Mesendoderm (in vitro differentiated cells): Measurements from ENCODE around the gene CKAP2L. TPM values are rescaled to one million over a fixed set of nuclear protein-coding genes. Genes with fewer than 3 reads are reported as not detected.

Source experiments
- DNase-seq: peaks from one replicate; pipeline ENCODE4 v3.0.0; 2013
- H2AK5ac ChIP-seq: 2 replicates; pipeline ENCODE4 v1.6.1; 2013; ENCODE audit warnings: low read length, inconsistent platforms
- H2BK120ac ChIP-seq: 2 replicates; pipeline ENCODE4 v1.6.1; 2013; ENCODE audit warnings: low read depth, mild to moderate bottlenecking, low read length, moderate library complexity, mixed read lengths
- H2BK15ac ChIP-seq: replicated peaks from 2 replicates; pipeline ENCODE4 v1.6.1; 2013; ENCODE audit warnings: low read depth, mild to moderate bottlenecking, moderate library complexity
- H2BK5ac ChIP-seq: 2 replicates; pipeline ENCODE4 v1.6.1; 2013; ENCODE audit warnings: low read length, inconsistent platforms
- H3K18ac ChIP-seq: 2 replicates; pipeline ENCODE4 v1.6.1; 2013; ENCODE audit warnings: mild to moderate bottlenecking, low read length, mixed read lengths
- H3K23ac ChIP-seq: one replicate; pipeline ENCODE4 v1.6.1; 2013; ENCODE audit warnings: low read length
- H3K27ac ChIP-seq: 2 replicates; pipeline ENCODE4 v1.5.1; 2013; ENCODE audit warnings: low read depth, mild to moderate bottlenecking, inconsistent platforms, low read length, moderate library complexity
- H3K27me3 ChIP-seq: 2 replicates; pipeline ENCODE4 v1.6.1; 2013; ENCODE audit warnings: low read length, control low read depth, mild to moderate bottlenecking, inconsistent platforms; ENCODE audit not compliant: insufficient read depth, poor library complexity
- H3K36me3 ChIP-seq: 2 replicates; pipeline ENCODE4 v1.6.1; 2013; ENCODE audit warnings: low read length, inconsistent platforms; ENCODE audit not compliant: control insufficient read depth, insufficient read depth
- H3K4ac ChIP-seq: one replicate; pipeline ENCODE4 v1.6.1; 2013; ENCODE audit warnings: low read depth, mild to moderate bottlenecking, low read length, moderate library complexity
- H3K4me1 ChIP-seq: 2 replicates; pipeline ENCODE4 v1.6.1; 2013; ENCODE audit warnings: low read depth, low read length, inconsistent platforms; ENCODE audit not compliant: control insufficient read depth
- H3K4me2 ChIP-seq: 2 replicates; pipeline ENCODE4 v1.6.1; 2013; ENCODE audit warnings: low read length
- H3K4me3 ChIP-seq: 2 replicates; pipeline ENCODE4 v1.5.1; 2013; ENCODE audit warnings: mild to moderate bottlenecking, low read length
- H3K56ac ChIP-seq: one replicate; pipeline ENCODE4 v1.6.1; 2013; ENCODE audit warnings: low read length
- H3K79me1 ChIP-seq: 2 replicates; pipeline ENCODE4 v1.6.1; 2013; ENCODE audit warnings: low read length, inconsistent platforms
- H3K79me2 ChIP-seq: 2 replicates; pipeline ENCODE4 v1.6.1; 2013; ENCODE audit warnings: mild to moderate bottlenecking, low read length; ENCODE audit not compliant: control insufficient read depth, insufficient read depth
- H3K9ac ChIP-seq: 2 replicates; pipeline ENCODE4 v1.6.1; 2013; ENCODE audit warnings: low read length, inconsistent platforms
- H4K5ac ChIP-seq: one replicate; pipeline ENCODE4 v1.6.1; 2013; ENCODE audit warnings: low read length
- H4K8ac ChIP-seq: one replicate; pipeline ENCODE4 v1.6.1; 2013; ENCODE audit warnings: low read depth, mild to moderate bottlenecking, control low read depth, low read length, moderate library complexity
- WGBS: extraction: QIAGEN DNeasy Blood & Tissue Kit; methylation state at CpG from one replicate; pipeline ENCODE4 v1.1.7; 2013; ENCODE audit warnings: low lambda C conversion rate, missing lambda C conversion rate; ENCODE audit not compliant: insufficient coverage; ENCODE audit errors: extremely low coverage; 5-methylcytosine and 5-hydroxymethylcytosine counted together
- polyA plus RNA-seq, 2 experiments: library from polyadenylated mRNA; stranded (reverse); fragments of 200-250 nt; gene quantifications; one replicate each; pipeline ENCODE4 v1.2.3, GENCODE V29; 2013

The CKAP2L gene, protein sequence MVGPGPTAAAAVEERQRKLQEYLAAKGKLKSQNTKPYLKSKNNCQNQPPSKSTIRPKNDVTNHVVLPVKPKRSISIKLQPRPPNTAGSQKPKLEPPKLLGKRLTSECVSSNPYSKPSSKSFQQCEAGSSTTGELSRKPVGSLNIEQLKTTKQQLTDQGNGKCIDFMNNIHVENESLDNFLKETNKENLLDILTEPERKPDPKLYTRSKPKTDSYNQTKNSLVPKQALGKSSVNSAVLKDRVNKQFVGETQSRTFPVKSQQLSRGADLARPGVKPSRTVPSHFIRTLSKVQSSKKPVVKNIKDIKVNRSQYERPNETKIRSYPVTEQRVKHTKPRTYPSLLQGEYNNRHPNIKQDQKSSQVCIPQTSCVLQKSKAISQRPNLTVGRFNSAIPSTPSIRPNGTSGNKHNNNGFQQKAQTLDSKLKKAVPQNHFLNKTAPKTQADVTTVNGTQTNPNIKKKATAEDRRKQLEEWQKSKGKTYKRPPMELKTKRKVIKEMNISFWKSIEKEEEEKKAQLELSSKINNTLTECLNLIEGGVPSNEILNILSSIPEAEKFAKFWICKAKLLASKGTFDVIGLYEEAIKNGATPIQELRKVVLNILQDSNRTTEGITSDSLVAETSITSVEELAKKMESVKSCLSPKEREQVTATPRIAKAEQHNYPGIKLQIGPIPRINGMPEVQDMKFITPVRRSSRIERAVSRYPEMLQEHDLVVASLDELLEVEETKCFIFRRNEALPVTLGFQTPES
- polyA plus RNA-seq (2013, experiment 1 of 2), result 18.4 TPM
- 17.9 TPM for polyA plus RNA-seq (2013, experiment 2 of 2)

DNA sequence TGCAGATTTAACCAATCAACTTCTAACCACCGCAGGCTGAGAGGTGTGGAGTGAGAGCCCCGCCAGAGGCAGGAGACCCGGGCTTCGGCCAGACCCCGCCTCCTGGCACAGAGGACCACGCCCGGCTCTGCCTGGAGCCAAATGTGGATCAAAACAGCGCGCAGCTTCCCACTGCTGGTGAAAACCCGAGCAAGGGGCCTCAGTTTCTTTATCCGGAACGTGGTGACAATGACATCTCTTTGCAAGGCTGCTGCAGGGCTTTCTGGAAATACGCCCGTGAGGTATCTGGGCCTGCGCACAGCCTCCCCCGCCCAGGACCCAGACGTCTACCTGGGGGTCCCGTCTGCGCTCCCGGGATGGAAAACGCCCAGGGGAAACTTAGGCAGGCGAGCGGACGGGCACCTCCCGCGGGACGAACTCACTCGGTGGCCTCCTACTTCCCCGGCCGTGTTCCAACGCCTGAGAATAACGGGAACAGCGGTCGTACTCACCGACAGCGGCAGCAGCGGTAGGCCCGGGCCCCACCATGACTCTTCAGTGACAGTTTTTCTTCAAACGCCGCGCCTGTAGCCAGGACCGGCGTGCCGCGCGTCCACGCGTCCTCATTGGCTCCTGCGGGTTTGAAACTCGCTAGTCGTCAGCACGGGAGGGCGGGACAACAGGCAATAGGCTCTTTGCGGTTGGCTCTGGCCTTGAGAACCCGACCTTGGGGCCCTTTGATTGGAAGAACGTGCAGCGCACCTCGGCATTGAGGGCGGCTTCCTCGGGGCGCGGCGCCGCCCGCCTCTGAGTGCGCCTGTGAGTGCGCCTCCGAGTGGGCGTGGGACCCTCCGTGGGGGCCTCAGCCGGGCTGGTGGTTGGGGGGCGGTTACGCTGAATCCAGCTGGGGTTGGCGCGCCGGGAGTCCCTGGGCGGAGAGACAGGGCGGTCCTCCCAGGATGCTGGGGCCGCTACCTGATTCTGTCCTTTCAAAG lies at the start of gene CKAP2L:
Gene CKAP2L, minus strand, starts transcription at position 539 of the 974 bp plus-strand sequence. Its CDS starts 11 bp downstream, at position 528.
- Histone ChIP-seq H2BK120ac (no peak within 1 kb of the TSS), H3K27ac (peak within 1 kb of the TSS; percentile 61), H3K4me3 (peak within 1 kb of the TSS; percentile 88), H2BK15ac (no peak within 1 kb of the TSS), H3K4ac (peak within 1 kb of the TSS; percentile 78), H3K27me3 (no peaks in the 10 kb centered on the region), H4K5ac (no peak within 1 kb of the TSS), H3K79me2 (peaks cover 9% of the 10 kb centered on the region), H3K79me1 (peaks cover 10% of the 10 kb centered on the region), H3K9ac (peak within 1 kb of the TSS; percentile 89), H2BK5ac (no peak within 1 kb of the TSS), H3K56ac (peak within 1 kb of the TSS; percentile 96), H3K36me3 (no peaks in the 10 kb centered on the region), H4K8ac (no peak within 1 kb of the TSS), H3K4me1 (peaks cover 4% of the 10 kb centered on the region), H2AK5ac (no peak within 1 kb of the TSS), H3K23ac (peak within 1 kb of the TSS; percentile 48), H3K18ac (no peak within 1 kb of the TSS), H3K4me2 (peak within 1 kb of the TSS; percentile 91)
- WGBS, result no CpG with 5 or more reads among the region's 79 CpGs
- DNase-seq, result peak; percentile 99

DNA sequence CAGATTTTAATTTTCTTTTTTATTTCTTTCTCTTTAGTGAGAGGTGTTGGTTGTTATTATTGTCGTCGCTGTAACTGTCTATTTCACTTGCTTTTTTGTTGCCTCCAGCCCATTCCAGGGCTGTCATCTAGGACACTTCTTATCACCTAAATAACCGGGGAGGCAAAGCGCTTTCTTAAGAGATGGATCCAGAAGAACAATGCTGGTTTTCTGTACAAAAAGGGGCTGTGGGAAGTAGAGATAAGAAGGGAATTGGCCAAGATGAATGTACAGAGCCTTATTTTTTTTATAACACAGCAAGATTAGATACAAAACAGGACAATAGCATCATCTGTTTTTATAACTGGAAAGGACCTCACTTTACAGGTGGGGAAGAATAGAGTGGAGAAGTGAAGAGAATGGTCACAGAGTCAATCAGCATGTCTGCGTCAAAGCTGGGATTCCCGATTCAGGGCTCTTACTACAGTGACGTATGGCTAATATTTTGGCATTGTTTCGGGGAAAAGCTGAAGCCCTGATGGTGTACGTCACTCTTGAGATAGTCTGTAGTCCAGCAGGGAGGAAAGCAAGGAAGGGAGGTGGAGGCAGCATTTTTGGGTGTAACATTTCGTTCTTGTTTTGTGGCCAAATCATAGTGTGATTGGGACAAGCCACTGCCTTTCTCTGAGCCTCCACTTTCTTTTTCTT lies 49.0 kb upstream of the CKAP2L start:
- Histone ChIP-seq H3K56ac (no peak overlapping the region), H3K4me3 (no peak overlapping the region), H4K5ac (no peak overlapping the region), H3K4me1 (no peaks in the 10 kb centered on the region), H3K79me1 (no peaks in the 10 kb centered on the region), H3K36me3 (no peaks in the 10 kb centered on the region), H3K4ac (no peak overlapping the region), H3K27ac (no peak overlapping the region), H2BK15ac (no peak overlapping the region), H2AK5ac (no peak overlapping the region), H4K8ac (no peak overlapping the region), H3K9ac (no peak overlapping the region), H3K23ac (no peak overlapping the region), H2BK5ac (no peak overlapping the region), H3K18ac (peak overlapping the region; percentile 61), H3K4me2 (no peak overlapping the region), H2BK120ac (peak overlapping the region; percentile 35), H3K27me3 (no peaks in the 10 kb centered on the region), H3K79me2 (no peaks in the 10 kb centered on the region)
- no peak for DNase-seq
- WGBS, result no CpG with 5 or more reads among the region's 10 CpGs

DNA sequence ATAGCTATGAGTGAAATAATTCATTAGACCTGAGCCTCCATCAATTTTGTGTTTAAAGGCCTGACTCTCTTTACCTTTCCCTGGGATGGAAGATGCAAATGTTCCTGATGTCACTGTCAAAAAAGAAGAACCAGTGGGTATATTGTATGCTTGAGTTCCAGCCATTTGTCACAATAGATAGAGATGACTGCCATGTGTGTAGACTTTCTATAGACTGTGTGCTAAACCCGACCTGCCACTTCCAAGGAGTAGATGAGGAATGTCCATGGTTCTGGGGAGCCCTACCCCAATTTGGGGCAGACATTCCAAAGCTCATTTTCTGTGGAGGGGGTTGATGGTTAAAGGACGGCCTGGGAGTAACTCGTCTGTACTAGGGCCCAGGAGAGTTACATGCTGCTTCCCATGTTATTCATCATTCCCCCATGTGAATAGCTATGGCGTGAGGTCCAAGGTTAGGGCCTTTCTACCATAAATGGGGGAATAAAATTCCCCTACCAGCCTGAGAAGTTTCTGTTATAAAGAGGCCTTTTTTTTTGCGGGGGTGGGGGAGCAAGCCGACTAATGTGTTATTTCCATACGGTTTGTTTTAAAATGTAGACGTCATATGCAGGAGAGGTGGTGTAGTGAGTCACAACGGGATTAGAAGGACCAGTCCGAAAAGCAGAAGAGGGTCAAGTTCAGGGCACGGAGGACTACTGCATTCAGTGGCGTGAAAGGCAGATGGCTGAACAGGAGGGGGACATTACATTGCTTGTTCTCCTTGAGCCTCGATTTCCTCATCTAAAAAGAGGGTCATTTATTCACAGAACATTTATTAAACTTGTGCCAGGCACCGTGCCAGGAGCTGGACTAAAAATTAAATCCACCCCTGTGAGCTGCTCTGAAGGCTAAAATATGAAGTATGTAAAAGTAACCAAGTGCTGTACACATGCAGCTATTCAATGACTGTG lies 48.2 kb upstream of the CKAP2L start:
- no peak overlapping the region for H3K4me2 ChIP-seq
- WGBS, result no CpG with 5 or more reads among the region's 14 CpGs
- no peak overlapping the region for H3K4me3 ChIP-seq
- no peak overlapping the region for H3K27ac ChIP-seq
- H2BK120ac ChIP-seq, result no peak overlapping the region
- no peak overlapping the region for H2BK15ac ChIP-seq
- no peak overlapping the region for H4K8ac ChIP-seq
- H4K5ac ChIP-seq, result no peak overlapping the region
- no peaks in the 10 kb centered on the region for H3K79me1 ChIP-seq
- no peak overlapping the region for H3K4ac ChIP-seq
- no peaks in the 10 kb centered on the region for H3K79me2 ChIP-seq
- no peaks in the 10 kb centered on the region for H3K36me3 ChIP-seq
- H2AK5ac ChIP-seq, result no peak overlapping the region
- H3K18ac ChIP-seq, result peak overlapping the region; percentile 5
- H3K23ac ChIP-seq, result no peak overlapping the region
- DNase-seq, result no peak
- no peak overlapping the region for H2BK5ac ChIP-seq
- no peaks in the 10 kb centered on the region for H3K27me3 ChIP-seq
- H3K9ac ChIP-seq, result no peak overlapping the region
- H3K4me1 ChIP-seq, result no peaks in the 10 kb centered on the region
- H3K56ac ChIP-seq, result no peak overlapping the region

DNA sequence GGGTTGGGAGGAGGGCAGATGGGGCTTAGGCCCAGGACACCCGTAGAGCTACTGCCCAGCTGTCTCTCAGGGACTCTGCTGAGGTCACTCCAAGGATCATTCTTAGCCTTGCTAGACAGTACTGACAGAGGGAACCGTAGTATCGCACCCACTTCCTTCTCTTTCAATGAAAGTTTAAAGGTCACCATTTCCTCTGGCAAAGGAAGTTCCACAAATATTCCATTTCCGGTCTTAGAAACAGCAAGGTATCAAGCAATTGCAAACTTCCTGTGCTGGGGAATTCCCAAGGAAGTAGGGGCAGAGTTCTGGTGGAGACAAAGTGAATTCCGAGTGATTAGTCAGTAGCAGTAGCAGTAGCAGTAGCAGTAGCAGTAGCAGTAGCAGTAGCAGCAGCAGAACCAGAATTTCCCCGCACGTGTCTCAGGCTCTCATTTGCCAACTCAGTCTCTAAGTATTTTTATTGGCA lies 47.5 kb upstream of the CKAP2L start:
- Histone ChIP-seq H3K4me1 (no peaks in the 10 kb centered on the region), H3K79me2 (no peaks in the 10 kb centered on the region), H2BK15ac (no peak overlapping the region), H3K23ac (no peak overlapping the region), H4K5ac (no peak overlapping the region), H2BK5ac (no peak overlapping the region), H3K27ac (no peak overlapping the region), H4K8ac (no peak overlapping the region), H3K79me1 (no peaks in the 10 kb centered on the region), H3K27me3 (no peaks in the 10 kb centered on the region), H2BK120ac (no peak overlapping the region), H3K36me3 (no peaks in the 10 kb centered on the region), H2AK5ac (no peak overlapping the region), H3K56ac (no peak overlapping the region), H3K18ac (peak overlapping the region; percentile 32), H3K4me3 (no peak overlapping the region), H3K4me2 (no peak overlapping the region), H3K4ac (no peak overlapping the region), H3K9ac (no peak overlapping the region)
- DNase-seq, result peak; percentile 51
- no CpG with 5 or more reads among the region's 7 CpGs for WGBS
